Astrocyte (in vitro differentiated cells and primary cell): ENCODE data around the gene C9orf50. TPM values are rescaled to one million over a fixed set of nuclear protein-coding genes. Genes with fewer than 3 reads are reported as not detected.

Experiments
- DNase-seq: peaks from one replicate; pipeline ENCODE4 v3.0.0-alpha.2; 2010; ENCODE audit warnings: low read depth
- FAIRE-seq: peaks from 2 replicates; lab custom pipeline; 2011; peaks lifted over from hg19 to GRCh38; lab: Jason Lieb, UNC
- H2AFZ ChIP-seq: 2 replicates; pipeline ENCODE4 v1.6.0; 2012; ENCODE audit warnings: low read depth, low read length, inconsistent platforms
- H3K27ac ChIP-seq: 2 replicates; pipeline ENCODE4 v1.5.1; 2011; ENCODE audit warnings: low read depth, low read length, inconsistent platforms
- H3K27me3 ChIP-seq: 2 replicates; pipeline ENCODE4 v1.6.0; 2011; ENCODE audit warnings: low read length, inconsistent platforms; ENCODE audit not compliant: insufficient read depth
- H3K36me3 ChIP-seq: 2 replicates; pipeline ENCODE4 v1.5.1; 2011; ENCODE audit warnings: low read length, inconsistent platforms; ENCODE audit not compliant: insufficient read depth
- H3K4me1 ChIP-seq: 2 replicates; pipeline ENCODE4 v1.5.1; 2011; ENCODE audit warnings: low read length, inconsistent platforms; ENCODE audit not compliant: insufficient read depth
- H3K4me2 ChIP-seq: 2 replicates; pipeline ENCODE4 v1.6.0; 2012; ENCODE audit warnings: low read length, inconsistent platforms
- H3K4me3 ChIP-seq: 2 replicates; pipeline ENCODE4 v1.5.1; 2011; ENCODE audit warnings: low read depth, mild to moderate bottlenecking, low read length, inconsistent platforms; ENCODE audit not compliant: insufficient read depth
- H3K79me2 ChIP-seq: 2 replicates; pipeline ENCODE4 v1.6.0; 2012; ENCODE audit warnings: mild to moderate bottlenecking, low read length, inconsistent platforms; ENCODE audit not compliant: insufficient read depth
- H3K9ac ChIP-seq: 2 replicates; pipeline ENCODE4 v1.6.0; 2012; ENCODE audit warnings: mild to moderate bottlenecking, low read length, inconsistent platforms
- H3K9me3 ChIP-seq: 2 replicates; pipeline ENCODE4 v1.5.1; 2012; ENCODE audit warnings: low read depth, mild to moderate bottlenecking, low read length, inconsistent platforms; ENCODE audit not compliant: insufficient read depth
- H4K20me1 ChIP-seq: 2 replicates; pipeline ENCODE4 v1.6.0; 2012; ENCODE audit warnings: low read length, inconsistent platforms; ENCODE audit not compliant: insufficient read depth
- H3K27ac Mint-ChIP-seq: one replicate; pipeline ENCODE4 v1.8.0; 2021; ENCODE audit warnings: mild to moderate bottlenecking, mixed read lengths; ENCODE audit not compliant: unreplicated experiment
- H3K27me3 Mint-ChIP-seq: one replicate; pipeline ENCODE4 v1.8.0; 2021; ENCODE audit warnings: low read depth, mixed read lengths; ENCODE audit not compliant: unreplicated experiment
- H3K36me3 Mint-ChIP-seq: one replicate; pipeline ENCODE4 v1.8.0; 2021; ENCODE audit warnings: low read depth, mixed read lengths; ENCODE audit not compliant: unreplicated experiment
- H3K4me1 Mint-ChIP-seq: one replicate; pipeline ENCODE4 v1.8.0; 2021; ENCODE audit warnings: low read depth, mixed read lengths; ENCODE audit not compliant: unreplicated experiment
- H3K4me3 Mint-ChIP-seq: one replicate; pipeline ENCODE4 v1.8.0; 2021; ENCODE audit warnings: mild to moderate bottlenecking, moderate library complexity, mixed read lengths; ENCODE audit not compliant: unreplicated experiment
- H3K9me3 Mint-ChIP-seq: one replicate; pipeline ENCODE4 v1.8.0; 2021; ENCODE audit warnings: mild to moderate bottlenecking, mixed read lengths; ENCODE audit not compliant: unreplicated experiment
- EZH2 ChIP-seq: IDR thresholded peaks from 2 replicates; pipeline ENCODE4 v1.6.1; 2012; ENCODE audit warnings: mild to moderate bottlenecking, low read length, inconsistent platforms; ENCODE audit not compliant: insufficient read depth
- total RNA-seq: library from RNA; stranded (reverse); gene quantifications from 2 replicates; pipeline ENCODE4 v1.2.1, GENCODE V29; 2021
- TF ChIP-seq, protein P1 (sequence below): IDR thresholded peaks from 2 replicates; pipeline ENCODE4 v1.5.1; 2011; ENCODE audit warnings: low read depth, mild to moderate bottlenecking, inconsistent platforms, low read length, moderate library complexity; ENCODE audit not compliant: insufficient read depth

The C9orf50 gene
- total RNA-seq, 1 donor from 2014 or later, result 0.41 TPM

DNA sequence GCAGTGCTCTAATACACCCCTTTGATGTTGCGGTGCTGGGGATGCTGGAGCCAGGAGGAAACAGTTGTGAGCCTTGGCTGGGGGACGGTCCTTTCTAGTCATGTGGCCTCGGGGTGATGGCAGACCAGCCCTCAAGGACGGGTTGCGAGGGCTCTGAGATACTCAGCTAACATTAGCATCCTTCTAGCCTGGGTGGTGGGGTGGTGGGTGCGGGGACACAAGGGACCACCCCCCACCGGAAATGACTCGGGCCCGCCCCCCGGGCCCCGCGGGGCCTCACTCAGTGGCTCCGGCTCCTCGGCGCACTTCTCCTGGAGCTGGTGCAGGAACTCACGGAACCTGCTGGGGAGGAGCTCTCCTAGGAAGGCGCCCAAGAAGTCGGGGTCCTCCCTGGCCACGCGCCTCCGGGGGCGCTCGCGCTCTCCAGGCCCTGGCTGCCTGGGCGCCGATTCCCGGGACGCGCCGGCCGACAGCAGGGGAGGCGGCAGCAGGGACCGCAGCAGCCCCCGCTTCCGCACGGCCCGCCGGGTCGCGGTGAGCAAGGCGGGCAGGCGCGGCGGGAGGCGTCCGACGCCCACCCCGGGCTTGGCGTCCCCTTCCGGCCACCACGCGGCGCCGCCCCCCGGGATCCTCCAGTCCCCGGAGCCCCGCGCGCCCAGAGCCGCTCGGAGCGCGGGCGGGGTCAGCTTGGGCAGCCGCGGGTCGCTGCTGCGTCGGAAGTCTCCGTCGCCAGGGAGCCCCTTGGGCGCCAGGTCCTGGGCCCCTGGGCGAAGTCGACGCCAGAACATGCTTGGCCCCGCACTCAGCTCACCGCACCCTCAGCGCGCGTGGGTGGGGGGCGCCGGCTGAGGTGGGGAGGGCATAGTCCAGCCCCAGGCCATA lies 873 bp downstream of the C9orf50 start:
- Mint-ChIP-seq H3K36me3 (no peaks in the 10 kb centered on the region), H3K4me3 (peak overlapping the region; percentile 52), H3K27ac (no peak overlapping the region), H3K27me3 (peaks cover 5% of the 10 kb centered on the region), H3K9me3 (no peaks in the 10 kb centered on the region), H3K4me1 (peaks cover 10% of the 10 kb centered on the region)
- H3K9ac ChIP-seq, result peak overlapping the region; percentile 67
- peak overlapping the region; percentile 88 for H3K4me2 ChIP-seq
- TF ChIP-seq EZH2, result no peak
- TF ChIP-seq, protein P1, sequence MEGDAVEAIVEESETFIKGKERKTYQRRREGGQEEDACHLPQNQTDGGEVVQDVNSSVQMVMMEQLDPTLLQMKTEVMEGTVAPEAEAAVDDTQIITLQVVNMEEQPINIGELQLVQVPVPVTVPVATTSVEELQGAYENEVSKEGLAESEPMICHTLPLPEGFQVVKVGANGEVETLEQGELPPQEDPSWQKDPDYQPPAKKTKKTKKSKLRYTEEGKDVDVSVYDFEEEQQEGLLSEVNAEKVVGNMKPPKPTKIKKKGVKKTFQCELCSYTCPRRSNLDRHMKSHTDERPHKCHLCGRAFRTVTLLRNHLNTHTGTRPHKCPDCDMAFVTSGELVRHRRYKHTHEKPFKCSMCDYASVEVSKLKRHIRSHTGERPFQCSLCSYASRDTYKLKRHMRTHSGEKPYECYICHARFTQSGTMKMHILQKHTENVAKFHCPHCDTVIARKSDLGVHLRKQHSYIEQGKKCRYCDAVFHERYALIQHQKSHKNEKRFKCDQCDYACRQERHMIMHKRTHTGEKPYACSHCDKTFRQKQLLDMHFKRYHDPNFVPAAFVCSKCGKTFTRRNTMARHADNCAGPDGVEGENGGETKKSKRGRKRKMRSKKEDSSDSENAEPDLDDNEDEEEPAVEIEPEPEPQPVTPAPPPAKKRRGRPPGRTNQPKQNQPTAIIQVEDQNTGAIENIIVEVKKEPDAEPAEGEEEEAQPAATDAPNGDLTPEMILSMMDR, result no peak
- no peak overlapping the region for H3K27ac ChIP-seq
- no peak for FAIRE-seq
- H3K9me3 ChIP-seq, result no peaks in the 10 kb centered on the region
- H4K20me1 ChIP-seq, result no peaks in the 10 kb centered on the region
- H2AFZ ChIP-seq, result peak overlapping the region; percentile 80
- peak overlapping the region; percentile 55 for H3K4me3 ChIP-seq
- H3K36me3 ChIP-seq, result no peaks in the 10 kb centered on the region
- H3K79me2 ChIP-seq, result no peaks in the 10 kb centered on the region
- H3K4me1 ChIP-seq, result peaks cover 19% of the 10 kb centered on the region
- DNase-seq, result peak; percentile 21
- H3K27me3 ChIP-seq, result no peaks in the 10 kb centered on the region

DNA sequence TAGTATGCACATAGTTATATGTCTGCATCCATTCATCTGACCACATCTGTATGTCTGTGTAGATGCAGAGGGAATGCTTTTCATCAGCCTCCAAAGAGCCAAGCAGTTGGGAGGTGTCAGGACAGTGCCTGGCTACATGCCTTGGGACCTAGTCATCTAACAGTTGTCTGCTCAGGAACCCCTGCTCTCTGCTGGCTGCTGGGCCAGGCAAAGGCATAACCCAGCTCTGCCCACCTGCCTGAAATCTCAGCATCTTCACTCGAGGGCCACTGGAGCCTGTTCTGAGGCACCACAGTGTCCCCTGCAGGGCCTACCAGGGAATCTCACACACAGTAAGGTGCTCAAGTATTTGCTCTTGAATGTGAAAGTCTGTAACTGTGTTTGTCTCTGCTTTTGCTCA lies 3.7 kb downstream of the C9orf50 start:
- no peak overlapping the region for H3K4me3 ChIP-seq
- no peaks in the 10 kb centered on the region for H3K79me2 ChIP-seq
- peaks cover 7% of the 10 kb centered on the region for H3K4me1 Mint-ChIP-seq
- H4K20me1 ChIP-seq, result no peaks in the 10 kb centered on the region
- TF ChIP-seq, protein P1, result peak; percentile 55
- no peak for TF ChIP-seq EZH2
- H3K4me2 ChIP-seq, result peak overlapping the region; percentile 2
- H3K4me3 Mint-ChIP-seq, result peak overlapping the region; percentile 50
- H3K36me3 ChIP-seq, result no peaks in the 10 kb centered on the region
- H3K9me3 ChIP-seq, result no peaks in the 10 kb centered on the region
- no peak overlapping the region for H3K27ac ChIP-seq
- peaks cover 15% of the 10 kb centered on the region for H3K4me1 ChIP-seq
- H2AFZ ChIP-seq, result no peak overlapping the region
- DNase-seq (peak; percentile 72), FAIRE-seq (peak; percentile 70)
- H3K27me3 ChIP-seq, result no peaks in the 10 kb centered on the region
- peaks cover 5% of the 10 kb centered on the region for H3K27me3 Mint-ChIP-seq
- H3K36me3 Mint-ChIP-seq, result no peaks in the 10 kb centered on the region
- H3K9ac ChIP-seq, result no peak overlapping the region
- H3K27ac Mint-ChIP-seq, result peak overlapping the region; percentile 55
- peaks cover 2% of the 10 kb centered on the region for H3K9me3 Mint-ChIP-seq
